OCI-LY7 (cell line): Measurements from ENCODE around the gene ANKRD63. TPM values are rescaled to one million over a fixed set of nuclear protein-coding genes. Genes with fewer than 3 reads are reported as not detected.
A peak's percentile ranks its signal among the peaks of the same experiment; 100 is the strongest.

ENCODE experiments used
- BruUV-seq: library from RNA; stranded (reverse); fragments of 400-500 nt; replicated peaks from 2 replicates; lab custom pipeline; 2021; lab: Mats Ljungman, UMichigan
- CTCF ChIA-PET: fragments of 300-600 bp; sonication (Branson Sonifier 250); formaldehyde crosslinking; loops from one replicate; lab custom pipeline; 2022; ENCODE audit warnings: antibody characterized with exemption; ENCODE audit not compliant: unreplicated experiment; lab: Charles Lee
- POLR2A ChIA-PET: fragments of 300-600 bp; sonication (Branson Sonifier 250); formaldehyde crosslinking; loops from one replicate; lab custom pipeline; 2022; ENCODE audit warnings: antibody characterized with exemption; lab: Charles Lee
- DNase-seq: peaks from one replicate; pipeline ENCODE4 v3.0.0-alpha.2; 2015; ENCODE audit warnings: low spot score
- H2AFZ ChIP-seq: fragments of 200-600 bp; sonication (generic), shearing (Covaris generic); 2 replicates; pipeline ENCODE4 v1.6.1; 2014; ENCODE audit warnings: mild to moderate bottlenecking, antibody characterized with exemption, low read length, moderate library complexity
- H3K27ac ChIP-seq: fragments of 200-600 bp; sonication (generic); 2 replicates; pipeline ENCODE4 v1.5.1; 2014; ENCODE audit warnings: mixed run types, low read depth, mild to moderate bottlenecking, moderate library complexity, low read length, inconsistent platforms; ENCODE audit not compliant: poor library complexity, severe bottlenecking
- H3K36me3 ChIP-seq: fragments of 200-600 bp; sonication (generic); 2 replicates; pipeline ENCODE4 v1.6.1; 2014; ENCODE audit warnings: mild to moderate bottlenecking, antibody characterized with exemption, low read length, moderate library complexity, mixed read lengths; ENCODE audit not compliant: insufficient read depth
- H3K4me1 ChIP-seq: fragments of 200-600 bp; sonication (generic); 2 replicates; pipeline ENCODE4 v1.5.1; 2014; ENCODE audit warnings: mild to moderate bottlenecking, low read length; ENCODE audit not compliant: insufficient read depth, poor library complexity, severe bottlenecking
- H3K4me2 ChIP-seq: fragments of 200-600 bp; sonication (generic); 2 replicates; pipeline ENCODE4 v1.6.1; 2014; ENCODE audit warnings: mild to moderate bottlenecking, low read length
- H3K4me3 ChIP-seq: fragments of 200-600 bp; sonication (generic); 2 replicates; pipeline ENCODE4 v1.5.1; 2014; ENCODE audit warnings: mild to moderate bottlenecking, low read depth, low read length; ENCODE audit not compliant: poor library complexity, severe bottlenecking
- H3K79me2 ChIP-seq: fragments of 200-600 bp; sonication (generic); 2 replicates; pipeline ENCODE4 v1.6.1; 2016; ENCODE audit warnings: low read depth, mild to moderate bottlenecking, low read length, moderate library complexity, mixed read lengths; ENCODE audit not compliant: insufficient read depth
- H3K9me2 ChIP-seq: fragments of 200-600 bp; sonication (generic); 2 replicates; pipeline ENCODE4 v1.6.1; 2016; ENCODE audit warnings: mild to moderate bottlenecking, low read length, mixed read lengths; ENCODE audit not compliant: insufficient read depth
- H3K9me3 ChIP-seq: fragments of 200-600 bp; sonication (generic); 2 replicates; pipeline ENCODE4 v1.6.1; 2014; ENCODE audit warnings: mild to moderate bottlenecking, mixed run types, low read length, mixed read lengths
- H4K20me1 ChIP-seq: fragments of 200-600 bp; sonication (generic); 2 replicates; pipeline ENCODE4 v1.6.1; 2014; ENCODE audit warnings: mild to moderate bottlenecking, antibody characterized with exemption, low read length, moderate library complexity, mixed read lengths; ENCODE audit not compliant: insufficient read depth
- EZH2phosphoT487 ChIP-seq: fragments of 200-600 bp; sonication (generic); IDR thresholded peaks from 2 replicates; pipeline ENCODE4 v1.6.1; 2018; ENCODE audit warnings: low read depth, borderline replicate concordance, mild to moderate bottlenecking, mixed run types, antibody characterized with exemption, low read length, moderate library complexity, mixed read lengths
- intact Hi-C: fragments of 100-400 bp; cut with micrococcal nuclease; formaldehyde crosslinking; loops from one replicate; pipeline ENCODE4 v1.10.0; 2022; ENCODE audit not compliant: unreplicated experiment
- total RNA-seq, 2 experiments: library from RNA; depleted of rRNA in 1 of 2; stranded (reverse); fragments of >200 nt in 1 of 2; shearing (Covaris generic) in 1 of 2; gene quantifications; 2 replicates each; pipeline ENCODE4 v1.2.3, GENCODE V29; 2014 to 2022
- TF ChIP-seq, protein P1 (sequence below): fragments of 200-600 bp; sonication (generic); conservative IDR thresholded peaks from 2 replicates; pipeline ENCODE4 v1.5.1; 2014; ENCODE audit warnings: mild to moderate bottlenecking, antibody characterized with exemption, low read length, moderate library complexity, mixed read lengths

ANKRD63 gene
- total RNA-seq, 2 experiments from 2014 or later: not detected

DNA sequence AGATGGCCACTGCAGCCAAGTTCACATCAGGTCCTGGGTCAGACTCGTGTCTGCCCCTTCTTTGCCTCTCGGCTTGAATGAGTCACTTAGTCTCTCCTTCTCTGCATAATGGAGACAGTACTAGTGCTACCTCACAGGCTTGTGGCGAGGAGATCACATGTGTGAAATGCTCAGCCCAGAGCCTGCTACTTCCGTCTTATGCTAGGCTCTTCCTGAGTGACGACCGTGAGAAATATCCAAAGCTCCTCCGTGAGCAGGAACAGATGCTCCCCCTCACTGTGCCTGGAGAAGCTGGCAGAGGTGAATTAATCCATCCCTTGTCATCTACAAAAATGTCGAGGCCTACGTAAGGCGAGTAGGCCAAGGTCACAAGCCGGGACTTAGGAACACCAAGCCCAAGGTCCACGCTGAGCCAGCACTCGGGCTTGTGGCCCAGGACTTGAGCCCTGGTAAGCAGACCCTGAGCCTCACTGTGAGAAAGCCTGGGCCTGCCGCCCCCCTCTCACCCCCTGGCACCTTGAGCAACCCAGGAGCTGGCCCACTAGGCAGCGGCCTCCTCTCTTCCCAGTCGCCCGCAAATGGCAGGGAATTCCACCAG lies 26.1 kb downstream of the ANKRD63 start:
- Histone ChIP-seq H3K27ac (no peak overlapping the region), H2AFZ (no peak overlapping the region), H3K4me3 (no peak overlapping the region), H3K36me3 (no peaks in the 10 kb centered on the region), H4K20me1 (no peaks in the 10 kb centered on the region), H3K9me3 (no peaks in the 10 kb centered on the region), H3K9me2 (no peaks in the 10 kb centered on the region), H3K4me2 (no peak overlapping the region), H3K4me1 (no peaks in the 10 kb centered on the region), H3K79me2 (no peaks in the 10 kb centered on the region)
- ChIA-PET POLR2A (no interaction called here), CTCF (no interaction called here)
- TF ChIP-seq, protein P1, sequence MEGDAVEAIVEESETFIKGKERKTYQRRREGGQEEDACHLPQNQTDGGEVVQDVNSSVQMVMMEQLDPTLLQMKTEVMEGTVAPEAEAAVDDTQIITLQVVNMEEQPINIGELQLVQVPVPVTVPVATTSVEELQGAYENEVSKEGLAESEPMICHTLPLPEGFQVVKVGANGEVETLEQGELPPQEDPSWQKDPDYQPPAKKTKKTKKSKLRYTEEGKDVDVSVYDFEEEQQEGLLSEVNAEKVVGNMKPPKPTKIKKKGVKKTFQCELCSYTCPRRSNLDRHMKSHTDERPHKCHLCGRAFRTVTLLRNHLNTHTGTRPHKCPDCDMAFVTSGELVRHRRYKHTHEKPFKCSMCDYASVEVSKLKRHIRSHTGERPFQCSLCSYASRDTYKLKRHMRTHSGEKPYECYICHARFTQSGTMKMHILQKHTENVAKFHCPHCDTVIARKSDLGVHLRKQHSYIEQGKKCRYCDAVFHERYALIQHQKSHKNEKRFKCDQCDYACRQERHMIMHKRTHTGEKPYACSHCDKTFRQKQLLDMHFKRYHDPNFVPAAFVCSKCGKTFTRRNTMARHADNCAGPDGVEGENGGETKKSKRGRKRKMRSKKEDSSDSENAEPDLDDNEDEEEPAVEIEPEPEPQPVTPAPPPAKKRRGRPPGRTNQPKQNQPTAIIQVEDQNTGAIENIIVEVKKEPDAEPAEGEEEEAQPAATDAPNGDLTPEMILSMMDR: no peak
- no peak for TF ChIP-seq EZH2phosphoT487
- intact Hi-C loops: no loop called here
- no TSS peak for BruUV-seq
- DNase-seq: no peak

DNA sequence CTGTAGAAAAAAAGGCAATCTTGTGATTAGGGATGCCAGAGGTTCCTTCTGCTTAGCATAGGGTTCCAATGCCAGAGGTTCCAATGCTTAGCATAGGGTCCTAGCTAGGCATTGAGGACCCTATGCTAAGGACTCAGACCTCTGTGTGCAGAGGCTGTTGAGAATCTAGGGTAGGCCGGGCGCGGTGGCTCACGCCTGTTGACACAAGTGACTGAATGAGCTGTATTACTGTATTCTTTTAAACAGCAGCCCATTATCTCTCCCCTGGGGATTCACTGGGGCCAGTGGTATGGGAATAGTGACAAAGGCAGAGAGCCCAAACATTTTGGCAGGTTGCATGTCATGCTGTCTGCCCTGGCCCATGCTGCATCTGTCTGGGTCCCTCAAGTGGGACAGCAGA lies 27.8 kb downstream of the ANKRD63 start:
- CTCF ChIA-PET: no interaction called here
- no peaks in the 10 kb centered on the region for H3K4me1 ChIP-seq
- POLR2A ChIA-PET: no interaction called here
- BruUV-seq: no TSS peak
- no peaks in the 10 kb centered on the region for H4K20me1 ChIP-seq
- H3K27ac ChIP-seq: no peak overlapping the region
- H3K36me3 ChIP-seq: no peaks in the 10 kb centered on the region
- H3K4me2 ChIP-seq: no peak overlapping the region
- no peak for TF ChIP-seq EZH2phosphoT487
- TF ChIP-seq, protein P1: no peak
- no peaks in the 10 kb centered on the region for H3K9me3 ChIP-seq
- intact Hi-C loops: no loop called here
- H2AFZ ChIP-seq: no peak overlapping the region
- no peaks in the 10 kb centered on the region for H3K79me2 ChIP-seq
- no peaks in the 10 kb centered on the region for H3K9me2 ChIP-seq
- DNase-seq: no peak
- H3K4me3 ChIP-seq: no peak overlapping the region

DNA sequence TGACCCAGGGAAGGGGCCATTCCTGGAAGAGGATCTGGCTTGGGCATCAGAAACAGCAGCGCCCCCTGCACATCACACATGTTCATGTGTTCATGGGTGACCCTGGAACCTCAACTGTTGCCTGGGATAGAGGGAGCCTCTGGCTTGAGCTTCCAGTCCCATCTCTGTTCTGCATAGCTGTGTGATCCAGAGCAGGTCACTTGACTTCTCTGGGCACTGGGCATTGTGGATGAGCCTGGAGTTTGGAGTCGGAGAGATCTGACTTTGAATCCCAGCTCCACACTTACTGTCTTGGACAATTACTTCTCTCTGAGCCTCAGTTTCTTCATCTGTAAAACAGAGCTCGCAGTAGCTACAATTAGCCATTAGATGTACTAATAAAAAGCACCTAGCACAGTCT lies 28.4 kb downstream of the ANKRD63 start:
- intact Hi-C loops: no loop called here
- BruUV-seq: no TSS peak
- DNase-seq: no peak
- Histone ChIP-seq H3K9me3 (no peaks in the 10 kb centered on the region), H3K36me3 (no peaks in the 10 kb centered on the region), H3K9me2 (no peaks in the 10 kb centered on the region), H3K79me2 (no peaks in the 10 kb centered on the region), H2AFZ (no peak overlapping the region), H4K20me1 (no peaks in the 10 kb centered on the region), H3K4me2 (no peak overlapping the region), H3K4me3 (no peak overlapping the region), H3K27ac (no peak overlapping the region), H3K4me1 (no peaks in the 10 kb centered on the region)
- POLR2A ChIA-PET: no interaction called here
- no peak for TF ChIP-seq EZH2phosphoT487
- TF ChIP-seq, protein P1: peak; percentile 25; the same call in 1 of the 2 replicates
- CTCF ChIA-PET: no interaction called here
